Stimulated activated CD8-positive, alpha-beta memory T cell treated with anti-CD3 and anti-CD28 coated beads, Interleukin-15, amount 100 ng/mL, for 4 hours (primary cell): ENCODE measurements around the gene SMG1.
"Not testable (repeated sequence)": the region's sequence is repeated elsewhere in the genome, so short reads cannot be mapped to it uniquely, and the experiment has no call there.

Source experiments
- DNase-seq, 2 donors: peaks; one replicate each; pipeline ENCODE4 v3.0.0-alpha.2; 2020; ENCODE audit warnings: low read depth in 2 of 2

Gene SMG1

DNA sequence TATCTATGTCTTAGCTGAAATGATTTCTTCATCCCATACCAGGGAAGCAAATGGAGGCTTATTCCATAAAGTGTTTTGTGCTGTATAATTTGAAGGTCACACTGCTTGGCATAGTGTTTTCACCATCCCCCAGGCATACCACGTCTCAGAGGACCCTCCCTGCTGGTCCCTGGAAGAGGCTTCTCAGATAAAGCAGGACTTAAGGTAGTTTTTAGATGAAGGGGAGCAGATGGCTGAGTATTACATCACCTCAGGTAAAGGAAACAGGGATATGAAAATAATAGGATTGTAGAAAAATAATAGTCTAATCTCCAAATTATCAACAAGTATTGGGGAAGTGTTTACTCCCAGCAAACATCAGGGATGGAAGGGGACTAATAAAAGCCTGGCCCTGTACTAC, 7.3 kb upstream of the SMG1 start:
- DNase-seq: no peak

DNA sequence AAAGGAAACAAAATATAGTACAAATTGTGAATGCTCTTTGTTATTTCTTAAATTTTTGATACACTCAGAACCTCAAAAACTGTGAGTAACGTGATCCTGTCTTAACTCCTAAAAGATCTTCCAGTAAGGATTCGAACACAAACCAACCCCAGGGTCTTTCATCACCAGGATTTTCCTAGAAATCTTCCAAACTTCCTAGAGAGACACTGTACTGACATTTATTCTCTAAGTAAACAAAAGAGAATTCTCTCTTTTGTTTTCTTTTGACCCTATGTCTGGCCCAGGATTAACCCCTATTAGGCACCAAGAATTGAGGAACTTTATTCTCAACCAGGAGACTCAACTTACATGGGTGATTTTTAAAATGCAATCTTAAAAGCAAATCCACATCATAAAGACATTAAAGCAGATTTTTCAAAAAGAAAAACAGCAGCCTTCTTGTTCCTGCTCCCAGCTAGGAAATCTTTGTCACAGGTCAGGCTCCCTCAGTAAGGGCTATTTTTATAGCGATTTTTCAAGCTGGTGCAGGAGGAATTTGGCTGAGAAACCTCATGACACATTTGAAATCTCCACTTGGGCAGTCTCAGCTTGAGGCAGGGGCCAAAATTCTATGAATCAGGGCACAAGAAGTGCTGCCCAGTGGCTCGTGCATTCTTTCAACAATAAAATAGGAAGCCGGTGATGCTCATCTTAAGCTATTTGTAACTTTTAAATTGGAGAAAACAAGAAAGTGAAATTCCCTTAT, 6.2 kb upstream of the SMG1 start:
- DNase-seq: no peak

DNA sequence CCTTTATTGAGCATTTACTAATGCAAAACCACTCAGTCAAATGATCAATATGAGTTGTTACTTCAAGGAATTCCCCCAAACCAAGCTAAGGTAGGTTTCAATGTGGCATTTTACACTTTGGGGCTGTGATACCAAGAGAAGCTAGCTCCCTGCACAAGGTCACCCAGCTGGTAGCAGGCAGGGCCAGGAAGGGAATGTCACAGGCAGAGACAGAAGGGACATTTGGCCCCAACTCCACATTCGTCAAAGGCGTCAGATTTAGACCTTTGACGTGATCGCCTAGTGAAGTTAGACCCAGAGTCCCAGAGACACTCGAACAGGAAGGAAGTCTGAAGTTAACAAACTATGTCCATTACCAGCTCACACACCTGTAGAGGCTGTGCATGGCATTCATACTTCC, 5.5 kb upstream of the SMG1 start:
- DNase-seq: no peak

DNA sequence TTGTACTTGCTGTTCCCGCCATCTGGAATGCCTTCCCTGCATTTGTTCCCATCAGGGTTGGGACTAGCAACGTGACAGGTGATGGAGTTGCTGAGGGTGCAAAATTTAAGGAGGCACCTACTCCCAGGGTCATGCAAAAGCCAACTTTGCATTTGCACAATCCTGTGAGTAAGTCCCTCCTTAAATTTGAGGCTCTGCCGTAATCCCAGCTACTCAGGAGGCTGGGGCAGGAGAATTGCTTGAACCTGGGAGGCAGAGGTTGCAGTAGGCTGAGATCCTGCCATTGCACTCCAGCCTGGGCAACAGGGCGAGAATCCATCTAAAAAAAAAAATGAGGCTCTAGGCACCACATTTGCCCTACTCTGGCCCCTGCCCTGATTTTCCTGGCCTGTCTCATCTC, 3.9 kb upstream of the SMG1 start:
- not testable (repeated sequence) for DNase-seq

DNA sequence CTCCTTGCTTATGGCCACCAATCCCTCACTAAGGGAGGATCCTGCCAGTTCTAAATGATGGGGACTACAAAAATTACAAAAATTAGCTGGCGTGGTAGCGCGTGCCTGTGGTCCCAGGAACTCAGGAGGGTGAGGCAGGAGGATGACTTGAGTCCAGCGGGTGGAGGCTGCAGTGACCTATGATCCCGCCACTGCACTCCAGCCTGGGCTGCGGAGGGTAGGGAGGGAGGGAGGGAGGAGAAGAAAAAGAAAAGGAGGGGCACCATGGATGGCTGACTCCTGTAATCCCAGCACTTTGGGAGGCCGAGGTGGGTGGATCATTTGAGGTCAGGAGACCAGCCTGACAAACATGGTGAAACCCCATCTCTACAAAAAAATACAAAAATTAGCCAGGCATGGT, 1.9 kb upstream of the SMG1 start:
- DNase-seq: not testable (repeated sequence)

DNA sequence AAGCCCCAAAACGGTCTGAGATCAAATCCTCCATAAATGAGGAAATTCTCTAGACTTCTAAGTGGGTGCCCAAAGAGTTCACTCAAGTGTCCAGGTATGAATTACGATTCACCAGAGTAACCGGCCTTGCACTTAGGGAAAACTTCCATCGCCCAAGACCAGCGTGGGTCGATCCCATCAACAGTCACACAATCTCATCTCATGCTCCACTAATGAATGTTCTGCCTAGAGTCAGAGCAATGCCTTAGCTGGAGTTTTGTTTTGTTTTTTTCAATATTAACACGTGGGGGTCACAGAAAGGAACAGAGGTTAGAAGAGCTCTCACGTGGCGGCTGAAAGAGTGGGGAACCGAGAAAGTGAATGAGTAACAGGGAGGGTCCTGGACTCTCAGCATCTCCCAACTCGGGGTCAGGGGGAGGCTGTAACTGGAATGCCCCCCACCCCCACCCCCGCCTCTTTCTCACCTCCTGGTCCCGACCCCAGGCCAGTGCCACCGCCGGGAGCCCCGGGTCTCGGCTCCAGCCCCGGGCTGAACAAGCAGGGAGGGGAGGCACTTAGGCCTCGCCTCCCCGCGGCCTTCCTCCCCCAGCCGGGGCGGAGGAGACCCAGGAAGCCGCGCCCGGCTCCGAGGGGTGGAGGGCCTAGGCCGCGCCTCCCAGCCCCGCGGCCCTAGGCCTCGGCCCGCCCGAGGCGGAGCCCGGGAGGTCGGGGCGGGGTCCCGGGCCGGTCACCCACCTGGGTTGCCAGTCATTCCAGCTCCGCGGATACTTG, 808 bp downstream of the SMG1 start:
- peak; percentile 13 to 52 for DNase-seq

DNA sequence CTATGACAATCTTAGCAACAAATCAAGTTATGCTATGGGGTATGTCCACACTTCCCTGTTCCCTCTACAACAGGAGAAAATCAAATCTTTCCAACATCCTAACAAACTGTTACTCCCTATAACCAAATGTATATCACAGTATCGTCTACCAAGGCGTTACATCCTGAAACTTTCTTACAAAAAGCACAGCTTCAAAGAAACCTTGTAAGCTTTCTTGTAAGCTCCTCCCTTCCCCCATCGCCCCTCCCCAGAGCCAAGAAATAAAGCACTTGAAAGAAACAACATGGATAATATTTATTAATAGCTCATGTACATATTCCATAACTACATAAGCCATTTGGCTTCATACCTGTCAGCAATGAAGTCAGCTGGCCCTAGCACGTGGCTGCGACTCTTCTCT, 2.3 kb downstream of the SMG1 start:
- not testable (repeated sequence) for DNase-seq

DNA sequence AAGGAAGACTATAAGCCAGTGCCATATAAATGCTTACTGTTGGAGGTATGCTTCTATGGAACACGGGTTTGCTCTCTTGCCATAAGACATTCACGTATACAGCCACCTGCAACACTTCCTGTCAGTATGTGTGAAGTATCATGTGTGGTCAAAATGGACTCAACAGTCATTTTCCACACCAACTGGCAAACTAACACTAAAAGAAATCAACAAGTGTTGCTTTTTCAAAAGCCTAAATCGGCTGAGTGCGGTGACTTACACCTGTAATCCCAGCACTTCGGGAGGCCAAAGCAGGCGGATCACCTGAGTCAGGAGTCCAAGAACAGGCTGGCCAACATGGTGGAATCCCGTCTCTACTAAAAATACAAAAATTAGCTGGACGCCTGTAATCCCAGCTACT, 3.1 kb downstream of the SMG1 start:
- DNase-seq: not testable (repeated sequence)

DNA sequence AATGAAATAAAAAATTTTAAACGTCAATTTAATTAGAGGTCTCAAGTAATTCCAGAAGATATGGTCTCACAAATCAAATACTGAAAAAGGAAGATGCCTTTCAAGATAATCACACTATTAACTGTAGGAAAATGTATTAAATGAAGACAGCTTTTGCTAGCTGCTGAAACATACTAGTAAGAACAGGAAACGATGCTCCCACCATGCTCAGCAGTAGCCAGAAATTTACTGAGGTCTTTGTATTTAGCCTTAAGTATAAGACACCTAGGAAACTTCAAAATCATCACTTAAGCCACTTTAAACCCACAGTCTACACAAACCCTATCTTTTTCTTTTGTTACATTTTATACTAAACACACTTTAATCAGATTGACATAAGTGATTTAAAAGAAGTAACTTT, 16.6 kb downstream of the SMG1 start:
- not testable (repeated sequence) for DNase-seq

DNA sequence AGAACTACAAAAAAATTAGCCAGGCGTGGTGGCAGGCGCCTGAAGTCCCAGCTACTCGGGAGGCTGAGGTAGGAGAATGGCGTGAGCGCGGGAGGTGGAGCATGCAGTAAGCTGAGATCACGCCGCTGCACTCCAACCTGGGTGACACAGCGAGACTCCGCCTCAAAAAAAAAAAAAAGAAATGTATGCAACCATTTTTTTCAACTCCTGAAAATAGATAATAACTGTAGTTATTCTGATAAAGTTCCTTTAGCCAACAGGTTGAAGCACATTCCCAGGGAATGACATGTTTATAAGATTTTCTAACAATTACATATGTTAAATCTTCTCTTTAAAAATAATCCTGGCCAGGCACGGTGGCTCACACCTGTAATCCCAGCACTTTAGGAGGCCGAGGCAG, 17.5 kb downstream of the SMG1 start:
- not testable (repeated sequence) for DNase-seq

DNA sequence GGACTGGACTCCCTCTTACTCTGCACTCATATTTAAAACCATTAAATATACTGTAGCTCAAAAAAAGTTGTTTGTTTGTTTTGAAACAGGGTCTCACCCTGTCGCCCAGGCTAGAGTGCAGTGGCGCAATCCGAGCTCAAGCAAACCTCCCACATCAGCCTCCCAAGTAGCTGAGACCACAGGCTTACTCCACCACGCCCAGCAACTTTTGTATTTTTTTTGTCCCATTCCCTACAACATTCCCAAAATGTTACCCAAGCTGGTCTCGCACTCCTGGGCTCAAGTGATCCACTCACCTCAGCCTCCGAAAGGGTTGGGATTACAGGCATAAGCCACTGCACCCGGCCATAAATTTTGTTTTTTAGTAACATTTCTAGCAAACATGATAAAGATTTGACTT, 23.4 kb downstream of the SMG1 start:
- DNase-seq: not testable (repeated sequence)

DNA sequence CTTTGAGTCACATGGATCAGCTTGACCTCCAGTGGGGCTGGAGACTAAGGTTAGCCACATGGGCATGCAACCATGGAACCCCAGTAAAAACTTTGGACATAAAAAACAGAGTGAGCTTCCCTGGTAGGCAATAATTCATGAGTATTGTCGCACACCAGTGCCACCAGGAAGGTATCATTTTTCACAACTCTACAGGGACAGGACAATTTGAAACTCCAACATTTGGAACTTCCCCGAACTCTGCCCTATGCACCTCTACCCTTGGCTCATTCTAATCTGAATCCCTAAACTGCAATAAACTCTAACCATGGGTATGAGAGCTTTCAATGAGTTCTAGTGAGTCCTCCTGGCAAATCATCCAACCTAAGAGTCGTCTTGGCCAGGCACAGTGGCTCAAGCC, 24.2 kb downstream of the SMG1 start:
- DNase-seq: not testable (repeated sequence)

DNA sequence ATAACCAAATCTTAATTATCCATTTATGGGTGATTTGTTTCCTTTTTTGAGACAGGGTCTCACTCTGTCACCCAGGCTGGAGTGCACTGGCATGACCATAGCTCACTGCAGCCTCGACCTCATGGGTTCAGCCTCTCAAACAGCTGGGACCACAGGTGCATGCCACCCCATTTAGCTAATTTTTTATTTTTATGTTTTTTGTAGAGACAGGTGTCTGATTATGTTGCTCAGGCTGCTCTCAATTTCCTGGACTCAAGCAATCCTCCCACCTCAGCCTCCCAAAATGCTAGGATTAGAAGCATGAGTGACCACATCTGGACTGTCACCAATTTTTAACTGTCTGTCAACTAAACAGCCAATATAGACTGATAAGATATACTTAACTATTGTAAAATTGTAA, 25.0 kb downstream of the SMG1 start:
- DNase-seq: not testable (repeated sequence)

DNA sequence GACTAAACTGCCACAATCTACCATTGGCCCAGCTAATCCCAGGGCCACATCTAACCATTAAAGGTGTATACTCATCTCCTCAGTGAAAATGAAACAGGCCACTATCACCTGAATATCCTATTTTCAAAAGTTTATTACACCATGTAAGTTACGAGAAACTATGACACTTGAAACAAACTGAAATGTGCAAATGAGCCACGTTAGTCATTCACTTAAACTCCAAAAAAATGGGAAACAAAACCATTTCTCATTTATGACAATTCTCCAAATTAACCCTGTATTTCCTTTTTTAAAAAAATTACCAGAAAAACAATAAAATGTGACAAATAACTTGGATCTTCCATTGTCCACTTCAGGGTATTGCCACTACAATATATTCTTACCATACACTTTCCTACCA, 41.8 kb downstream of the SMG1 start:
- not testable (repeated sequence) for DNase-seq

DNA sequence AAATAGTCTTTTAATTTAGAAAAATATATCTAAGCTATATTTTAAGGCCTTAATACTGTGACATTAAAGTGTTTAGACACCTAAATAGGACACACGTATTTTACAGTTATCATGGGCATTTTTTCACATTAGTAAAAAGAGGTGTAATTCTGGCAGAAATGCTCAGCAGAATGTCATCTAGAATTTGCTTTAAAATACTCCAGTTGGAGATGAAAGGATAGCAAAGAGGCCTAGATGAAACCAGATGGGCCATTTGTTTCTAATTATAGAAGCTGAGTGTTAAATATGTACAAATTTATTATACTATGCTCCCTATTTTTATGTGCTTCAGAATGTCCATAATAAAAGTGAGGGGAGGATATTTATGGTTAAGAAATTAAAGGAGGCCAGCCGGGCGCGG, 48.5 kb downstream of the SMG1 start:
- DNase-seq: not testable (repeated sequence)

DNA sequence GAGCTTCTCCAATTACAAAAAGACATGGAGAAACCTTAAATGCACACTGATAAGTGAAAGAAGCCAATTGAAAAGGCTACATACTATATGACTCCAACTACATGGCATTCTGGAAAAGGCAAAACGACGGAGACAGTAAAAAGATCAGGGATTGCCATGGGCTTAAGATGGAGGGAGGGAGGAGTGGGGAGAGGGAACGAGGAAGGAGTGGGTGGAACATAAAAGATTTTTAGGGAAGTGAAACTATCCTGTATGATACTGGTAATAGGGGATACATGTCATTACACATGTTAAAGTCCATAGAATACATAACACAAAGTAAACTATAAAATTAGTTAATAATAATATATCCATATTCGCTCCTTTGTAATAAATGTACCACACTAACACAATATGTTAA, 48.9 kb downstream of the SMG1 start:
- DNase-seq: not testable (repeated sequence)

DNA sequence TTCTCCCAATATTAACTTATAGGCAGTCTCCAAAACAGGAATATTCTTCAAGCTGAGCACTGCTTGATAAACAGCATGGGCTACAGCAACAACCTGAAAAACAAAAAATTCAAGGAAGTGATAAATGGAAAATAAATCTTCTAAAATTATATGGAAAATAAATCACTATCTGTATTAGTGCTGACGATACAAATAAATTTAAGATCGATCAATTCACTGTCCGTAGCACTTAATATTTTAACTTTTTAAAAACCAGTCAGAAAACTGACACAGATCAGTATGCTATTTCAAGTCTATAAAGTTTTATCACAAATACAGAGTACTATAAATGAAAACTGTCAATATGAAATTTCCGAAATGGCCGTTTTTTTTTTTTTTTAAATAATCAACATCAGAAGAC, 49.9 kb downstream of the SMG1 start:
- DNase-seq: not testable (repeated sequence)

DNA sequence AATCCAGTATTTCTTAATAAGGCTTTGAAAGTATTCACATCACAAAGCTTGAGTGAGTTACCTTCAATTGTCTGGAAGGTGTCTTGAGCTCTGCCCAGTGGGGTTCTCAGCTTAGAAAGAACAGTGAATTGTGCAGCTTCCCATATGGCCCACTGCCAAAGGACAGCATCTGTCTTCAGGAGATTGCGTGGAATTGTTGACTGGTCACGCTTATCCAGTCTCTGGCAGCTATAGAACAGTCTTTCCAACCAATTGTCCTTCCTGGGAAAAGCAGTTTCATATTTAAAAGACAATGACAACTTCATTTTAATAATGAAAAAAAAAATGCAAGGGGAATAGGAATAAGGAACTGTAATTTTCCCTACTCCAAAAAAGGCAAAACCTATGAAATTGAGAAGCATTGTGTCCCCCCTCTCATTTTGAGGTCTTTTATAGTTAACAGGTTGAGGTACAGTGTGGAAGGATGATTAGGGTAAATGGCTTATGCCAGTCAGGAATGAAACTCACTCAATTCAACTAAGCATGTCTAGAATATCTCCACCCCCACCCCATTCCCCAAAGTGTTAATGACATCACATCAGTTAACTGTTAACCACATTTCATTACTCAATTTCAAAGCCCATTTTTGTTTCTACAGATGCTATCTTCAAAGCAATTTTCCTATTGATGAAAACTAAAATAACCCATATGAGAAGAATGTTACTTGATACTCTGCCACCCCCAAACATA, 57.0 kb downstream of the SMG1 start:
- DNase-seq: not testable (repeated sequence)

DNA sequence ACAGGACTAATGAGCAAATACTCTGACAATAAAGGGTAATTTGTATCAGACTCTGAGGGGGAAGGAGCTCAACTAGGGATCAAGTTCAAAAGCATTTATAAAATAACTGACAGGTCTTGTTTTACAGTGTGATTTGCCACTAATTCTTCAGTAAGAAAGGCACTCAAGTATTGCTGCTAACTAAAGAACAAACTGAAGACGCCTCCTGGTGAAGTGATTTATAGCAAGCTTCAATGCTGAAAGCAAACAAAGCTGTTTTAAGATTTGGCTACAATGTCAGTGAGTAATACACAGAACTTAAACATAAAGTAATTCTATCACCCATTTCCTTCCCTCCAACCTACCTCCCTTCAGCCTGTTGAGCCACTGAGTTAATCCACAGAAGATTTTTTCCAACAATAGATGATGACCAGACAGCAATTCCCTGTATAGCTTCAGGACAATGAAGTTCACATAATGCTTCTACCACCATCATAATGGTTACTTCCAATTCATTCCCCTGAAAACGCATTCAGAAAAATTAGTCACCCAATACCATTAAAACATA, 59.9 kb downstream of the SMG1 start:
- DNase-seq: not testable (repeated sequence)

DNA sequence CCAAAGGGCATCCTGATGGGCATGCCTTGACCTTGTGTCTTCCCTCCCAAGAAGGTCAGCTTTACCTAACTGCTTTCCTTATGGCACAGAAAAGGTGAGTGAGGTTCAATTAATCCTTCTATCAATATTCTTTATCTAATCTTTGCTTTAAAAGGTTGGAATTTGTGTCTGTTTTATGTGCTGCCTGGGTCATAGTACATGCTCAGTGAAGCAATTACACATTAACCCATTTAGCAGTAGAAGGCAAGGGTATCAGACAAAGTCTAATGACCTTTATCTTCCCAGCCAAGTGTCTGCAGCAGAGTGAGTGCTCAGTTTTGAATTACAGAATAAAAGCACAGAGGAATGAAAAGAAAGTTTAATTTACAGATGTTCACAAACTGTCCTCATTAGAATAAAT, 63.3 kb downstream of the SMG1 start:
- not testable (repeated sequence) for DNase-seq

DNA sequence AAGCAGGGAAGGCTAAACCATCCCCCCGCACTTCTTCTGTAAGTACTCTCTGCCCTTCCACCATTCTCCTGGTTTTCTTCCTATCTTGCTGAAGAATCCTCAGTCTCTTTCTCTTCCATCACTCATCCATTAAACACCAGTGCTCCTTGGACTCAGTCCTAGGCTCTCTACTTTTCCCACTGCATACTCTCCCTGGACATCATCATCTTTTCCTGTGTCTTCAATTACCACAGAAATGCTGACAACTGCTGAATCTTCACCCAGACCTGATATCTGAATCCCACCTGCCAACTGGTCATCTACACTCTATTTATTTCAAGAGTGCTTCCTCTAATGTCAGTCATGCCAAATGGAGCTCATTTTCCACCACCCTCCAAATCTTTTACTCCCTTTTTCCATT, 71.0 kb downstream of the SMG1 start:
- DNase-seq: no peak

DNA sequence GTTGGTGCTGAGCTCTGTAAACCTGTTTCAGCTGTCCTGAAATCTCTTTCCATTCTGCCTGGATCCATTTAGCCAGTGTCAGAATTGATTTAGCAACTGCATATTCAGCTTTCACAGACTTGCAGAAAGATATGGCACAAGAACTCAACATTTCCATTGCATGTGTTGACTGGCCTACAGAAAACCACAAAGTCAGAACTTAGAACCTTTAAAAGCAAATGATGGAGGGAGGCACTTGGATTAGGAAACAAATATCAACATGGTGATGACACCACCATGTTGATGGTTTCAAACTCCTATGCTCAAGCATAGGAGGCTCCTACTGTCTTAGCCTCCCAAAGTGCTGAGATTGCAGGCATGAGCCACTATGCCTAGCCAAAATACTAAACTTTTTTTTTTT, 72.5 kb downstream of the SMG1 start:
- DNase-seq: no peak
